Measurements from ENCODE around the gene IMPACT.

- TF ChIP-seq JUN (IDR thresholded peaks at IDR 0.05; ENCODE audit: low read depth, low read length) (no peak), CTCF (IDR thresholded peaks at IDR 0.05; ENCODE audit: control extremely low read depth in 1 of 3, insufficient read depth in 1 of 3, low read depth in 1 of 3, low read length in 3 of 3) (no peak), GABPA (IDR thresholded peaks at IDR 0.05; ENCODE audit: borderline replicate concordance, insufficient read depth, low read length) (no peak), ZNF274 (IDR thresholded peaks at IDR 0.05; ENCODE audit: borderline replicate concordance, extremely low read depth, low read length) (no peak), HDAC2 (IDR thresholded peaks at IDR 0.05; ENCODE audit: borderline replicate concordance in 1 of 2, low read depth in 2 of 2, low read length in 2 of 2) (no peak), EP300 (IDR thresholded peaks at IDR 0.05; ENCODE audit: borderline replicate concordance in 1 of 2, low read depth in 2 of 2, low read length in 2 of 2) (no peak), SP1 (IDR thresholded peaks at IDR 0.05; ENCODE audit: low read depth, low read length) (no peak), NRF1 (IDR thresholded peaks at IDR 0.05; ENCODE audit: low read depth, low read length) (no peak), EZH2 (IDR thresholded peaks at IDR 0.05; ENCODE audit: low read depth, low read length, severe bottlenecking) (no peak), POLR2AphosphoS5 (IDR thresholded peaks at IDR 0.05; ENCODE audit: low read depth, low read length) (no peak), POLR2A (IDR thresholded peaks at IDR 0.05; ENCODE audit: control extremely low read depth in 1 of 2, low read depth in 2 of 2, low read length in 2 of 2) (no peak), BRCA1 (IDR thresholded peaks at IDR 0.05; ENCODE audit: low read depth, low read length) (no peak), YY1 (IDR thresholded peaks at IDR 0.05; ENCODE audit: low read depth, low read length) (no peak), CREB1 (IDR thresholded peaks at IDR 0.05) (no peak)
Measured at GRCh38 chr18:24388957-24389356, 37.5 kb upstream of the IMPACT start.

All from H1 (cell line).